ENCODE data around the gene PIEZO1. TPM values are rescaled to one million over a fixed set of nuclear protein-coding genes. Genes with fewer than 3 reads are reported as not detected.

The PIEZO1 gene
- total RNA-seq, 1 experiment from 2014 or later: 224 TPM

DNA sequence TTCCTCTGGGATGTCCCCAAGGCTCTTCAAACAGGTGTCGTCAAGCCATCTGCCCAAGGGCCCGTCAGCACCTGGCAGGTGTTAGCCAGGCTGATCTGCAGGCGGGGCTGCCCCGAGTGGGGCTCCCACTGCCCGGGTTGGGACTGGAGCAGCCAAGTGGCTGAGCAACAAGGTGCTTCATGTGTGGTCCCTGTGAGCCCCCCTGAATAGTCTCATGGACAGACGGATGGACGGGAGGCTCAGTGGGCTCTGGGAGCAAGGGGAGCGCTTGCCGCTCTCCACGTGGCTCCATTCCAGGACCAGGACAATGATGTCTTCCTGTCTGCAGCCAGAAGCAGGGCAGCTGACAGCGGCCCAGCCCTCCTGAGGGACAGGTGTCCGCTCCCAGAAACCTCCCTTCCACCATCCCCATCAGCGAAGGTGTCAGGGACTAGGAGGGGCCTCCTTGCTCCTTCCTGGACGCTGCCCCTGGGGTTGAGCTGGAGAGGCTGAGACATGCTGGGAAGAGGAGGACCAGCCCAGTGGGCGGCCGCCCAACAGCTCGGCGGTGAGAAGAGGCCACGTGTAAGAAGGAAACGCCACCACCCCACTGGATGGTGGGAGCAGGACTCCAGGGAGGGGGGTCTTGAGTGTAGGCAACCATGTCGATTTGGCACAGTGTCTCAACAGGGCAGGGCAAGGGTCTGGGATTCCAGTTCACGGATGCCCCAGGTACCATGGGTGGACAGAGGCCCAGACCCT lies 108.3 kb downstream of the PIEZO1 start:
- ChIA-PET RAD21 (ENCODE audit: low non-redundant PET in 1 of 2, low total read pairs in 2 of 2, uncharacterized antibody in 2 of 2, unreplicated experiment in 2 of 2) (no interaction called here), CTCF (no interaction called here), POLR2A (no interaction called here)
- no peak overlapping the region for H3K9ac ChIP-seq (ENCODE audit: low read length)
- no peaks in the 10 kb centered on the region for H4K20me1 ChIP-seq (ENCODE audit: insufficient read depth)
- no peak overlapping the region for H3K4me3 ChIP-seq (replicated peaks in 1 of 2; ENCODE audit: low read depth in 1 of 2, low read length in 2 of 2)
- ATAC-seq (no peak), DNase-seq (ENCODE audit: low read depth, low spot score) (no peak)
- no peaks in the 10 kb centered on the region for H3K79me2 ChIP-seq (ENCODE audit: insufficient read depth, low read length)
- H3K9me2 ChIP-seq (ENCODE audit: insufficient read depth): no peaks in the 10 kb centered on the region
- no TSS peak for BruUV-seq (replicated peaks)
- H2AFZ ChIP-seq (ENCODE audit: low read depth, low read length, poor library complexity, severe bottlenecking): no peak overlapping the region
- no peak for TF ChIP-seq EZH2phosphoT487 (IDR thresholded peaks at IDR 0.05; ENCODE audit: borderline replicate concordance)
- no peak for TF ChIP-seq ELF1 (IDR thresholded peaks at IDR 0.05; ENCODE audit: borderline replicate concordance, low read depth)
- no peak for TF ChIP-seq YY1 (IDR thresholded peaks at IDR 0.05; ENCODE audit: extremely low read depth, insufficient replicate concordance, low read depth, low read length)
- TF ChIP-seq EZH2 (IDR thresholded peaks at IDR 0.05): no peak
- TF ChIP-seq ZNF274 (IDR thresholded peaks at IDR 0.05; ENCODE audit: low read depth, low read length): no peak
- TF ChIP-seq POLR2AphosphoS5 (IDR thresholded peaks at IDR 0.05; ENCODE audit: low read depth, low read length): no peak
- TF ChIP-seq FOSL1 (IDR thresholded peaks at IDR 0.05; ENCODE audit: low read depth): no peak
- TF ChIP-seq, protein P1, sequence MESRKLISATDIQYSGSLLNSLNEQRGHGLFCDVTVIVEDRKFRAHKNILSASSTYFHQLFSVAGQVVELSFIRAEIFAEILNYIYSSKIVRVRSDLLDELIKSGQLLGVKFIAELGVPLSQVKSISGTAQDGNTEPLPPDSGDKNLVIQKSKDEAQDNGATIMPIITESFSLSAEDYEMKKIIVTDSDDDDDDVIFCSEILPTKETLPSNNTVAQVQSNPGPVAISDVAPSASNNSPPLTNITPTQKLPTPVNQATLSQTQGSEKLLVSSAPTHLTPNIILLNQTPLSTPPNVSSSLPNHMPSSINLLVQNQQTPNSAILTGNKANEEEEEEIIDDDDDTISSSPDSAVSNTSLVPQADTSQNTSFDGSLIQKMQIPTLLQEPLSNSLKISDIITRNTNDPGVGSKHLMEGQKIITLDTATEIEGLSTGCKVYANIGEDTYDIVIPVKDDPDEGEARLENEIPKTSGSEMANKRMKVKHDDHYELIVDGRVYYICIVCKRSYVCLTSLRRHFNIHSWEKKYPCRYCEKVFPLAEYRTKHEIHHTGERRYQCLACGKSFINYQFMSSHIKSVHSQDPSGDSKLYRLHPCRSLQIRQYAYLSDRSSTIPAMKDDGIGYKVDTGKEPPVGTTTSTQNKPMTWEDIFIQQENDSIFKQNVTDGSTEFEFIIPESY (IDR thresholded peaks at IDR 0.05; ENCODE audit: extremely low read depth, insufficient replicate concordance, low read length): no peak
- TF ChIP-seq, protein P2, sequence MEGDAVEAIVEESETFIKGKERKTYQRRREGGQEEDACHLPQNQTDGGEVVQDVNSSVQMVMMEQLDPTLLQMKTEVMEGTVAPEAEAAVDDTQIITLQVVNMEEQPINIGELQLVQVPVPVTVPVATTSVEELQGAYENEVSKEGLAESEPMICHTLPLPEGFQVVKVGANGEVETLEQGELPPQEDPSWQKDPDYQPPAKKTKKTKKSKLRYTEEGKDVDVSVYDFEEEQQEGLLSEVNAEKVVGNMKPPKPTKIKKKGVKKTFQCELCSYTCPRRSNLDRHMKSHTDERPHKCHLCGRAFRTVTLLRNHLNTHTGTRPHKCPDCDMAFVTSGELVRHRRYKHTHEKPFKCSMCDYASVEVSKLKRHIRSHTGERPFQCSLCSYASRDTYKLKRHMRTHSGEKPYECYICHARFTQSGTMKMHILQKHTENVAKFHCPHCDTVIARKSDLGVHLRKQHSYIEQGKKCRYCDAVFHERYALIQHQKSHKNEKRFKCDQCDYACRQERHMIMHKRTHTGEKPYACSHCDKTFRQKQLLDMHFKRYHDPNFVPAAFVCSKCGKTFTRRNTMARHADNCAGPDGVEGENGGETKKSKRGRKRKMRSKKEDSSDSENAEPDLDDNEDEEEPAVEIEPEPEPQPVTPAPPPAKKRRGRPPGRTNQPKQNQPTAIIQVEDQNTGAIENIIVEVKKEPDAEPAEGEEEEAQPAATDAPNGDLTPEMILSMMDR (IDR thresholded peaks at IDR 0.05 in 2 of 3, conservative IDR thresholded peaks at IDR 0.05 in 1 of 3; ENCODE audit: borderline replicate concordance in 1 of 3, insufficient read depth in 1 of 3, low read depth in 2 of 3, low read length in 2 of 3): no peak
- TF ChIP-seq SRF (IDR thresholded peaks at IDR 0.05; ENCODE audit: low read depth): no peak
- TF ChIP-seq POLR2A (IDR thresholded peaks at IDR 0.05; ENCODE audit: borderline replicate concordance, extremely low read depth, insufficient read depth, insufficient read length): no peak
- TF ChIP-seq TCF7L2 (IDR thresholded peaks at IDR 0.05; ENCODE audit: borderline replicate concordance, extremely low read depth, insufficient read depth, insufficient read length): no peak
- TF ChIP-seq JUND (IDR thresholded peaks at IDR 0.05): no peak
- no peak for TF ChIP-seq SIN3A (IDR thresholded peaks at IDR 0.05; ENCODE audit: low read depth)
- TF ChIP-seq CBX3 (IDR thresholded peaks at IDR 0.05; ENCODE audit: low read depth): no peak
- no peak for TF ChIP-seq SP1 (IDR thresholded peaks at IDR 0.05; ENCODE audit: low read depth)
- TF ChIP-seq, protein P3, sequence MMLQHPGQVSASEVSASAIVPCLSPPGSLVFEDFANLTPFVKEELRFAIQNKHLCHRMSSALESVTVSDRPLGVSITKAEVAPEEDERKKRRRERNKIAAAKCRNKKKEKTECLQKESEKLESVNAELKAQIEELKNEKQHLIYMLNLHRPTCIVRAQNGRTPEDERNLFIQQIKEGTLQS (IDR thresholded peaks at IDR 0.05): no peak
- TF ChIP-seq ZFX (IDR thresholded peaks at IDR 0.05): no peak
- TF ChIP-seq RAD21 (IDR thresholded peaks at IDR 0.05; ENCODE audit: low read depth): no peak
- TF ChIP-seq, protein P4, sequence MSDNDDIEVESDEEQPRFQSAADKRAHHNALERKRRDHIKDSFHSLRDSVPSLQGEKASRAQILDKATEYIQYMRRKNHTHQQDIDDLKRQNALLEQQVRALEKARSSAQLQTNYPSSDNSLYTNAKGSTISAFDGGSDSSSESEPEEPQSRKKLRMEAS (IDR thresholded peaks at IDR 0.05): no peak
- H3K9me3 ChIP-seq (ENCODE audit: control insufficient read depth in 1 of 2, insufficient read depth in 1 of 2, low read depth in 1 of 2, low read length in 2 of 2): no peaks in the 10 kb centered on the region
- no peaks in the 10 kb centered on the region for H3K27me3 ChIP-seq (ENCODE audit: insufficient read depth, low read length)
- no peak overlapping the region for H3K27ac ChIP-seq (ENCODE audit: low read depth, low read length)
- intact Hi-C loops (cut with micrococcal nuclease): no loop called here
- peaks cover 0 to 14% of the 10 kb centered on the region in 2 experiments; a peak in 2 of 4 replicates for H3K4me1 ChIP-seq (ENCODE audit: control insufficient read depth in 1 of 2, insufficient read depth in 2 of 2, low read length in 2 of 2)
- H3K4me2 ChIP-seq (ENCODE audit: low read length): no peak overlapping the region
- H3K36me3 ChIP-seq (ENCODE audit: control insufficient read depth in 1 of 2, insufficient read depth in 2 of 2, low read length in 2 of 2): no peaks in the 10 kb centered on the region

Measured in HCT116 (cell line).